HCT116 (cell line): ENCODE results near the gene AHSP. TPM values are rescaled to one million over a fixed set of nuclear protein-coding genes. Genes with fewer than 3 reads are reported as not detected.

Experiments used
- ATAC-seq: fragments of 200-7000 bp; cut with Tn5 transposase; 2 replicates; pipeline ENCODE4 v1.9.1; 2020; ENCODE audit warnings: mild to moderate bottlenecking, moderate library complexity
- Bru-seq: library from RNA; stranded (reverse); fragments of 400-500 nt; gene quantifications from one replicate; lab custom pipeline; 2021; lab: Mats Ljungman, UMichigan
- BruChase-seq, 2 experiments: library from RNA; stranded (reverse); fragments of 400-500 nt; gene quantifications; one replicate each; lab custom pipeline; 2021; lab: Mats Ljungman, UMichigan
- BruUV-seq: library from RNA; stranded (reverse); fragments of 400-500 nt; replicated peaks from 2 replicates; lab custom pipeline; 2021; lab: Mats Ljungman, UMichigan
- CTCF ChIA-PET: fragments of 300-600 bp; sonication (Branson Sonifier 250); formaldehyde crosslinking; loops from one replicate; lab custom pipeline; 2021; ENCODE audit warnings: antibody characterized with exemption; lab: Charles Lee
- POLR2A ChIA-PET: fragments of 300-600, 350-600 bp; sonication (Branson Sonifier 250); formaldehyde crosslinking; loops from one replicate; lab custom pipeline; 2021; ENCODE audit warnings: antibody characterized with exemption; lab: Charles Lee
- RAD21 ChIA-PET, 2 experiments: fragments of 300-600 bp; sonication (Branson Sonifier 250); formaldehyde crosslinking; loops; one replicate each; lab custom pipeline; 2023; ENCODE audit warnings: low total read pairs in 2 of 2; ENCODE audit not compliant: uncharacterized antibody in 2 of 2, unreplicated experiment in 2 of 2, low non-redundant PET in 1 of 2; lab: Charles Lee
- DNase-seq: peaks from one replicate; pipeline ENCODE4 v3.0.0-alpha.2; 2010; ENCODE audit warnings: low read depth, low spot score
- H2AFZ ChIP-seq: fragments of 200-600 bp; shearing (Covaris generic), sonication (generic); 2 replicates; pipeline ENCODE4 v1.6.1; 2017; ENCODE audit warnings: low read depth, mixed run types, mixed read lengths, antibody characterized with exemption, low read length; ENCODE audit not compliant: poor library complexity, severe bottlenecking
- H3K27ac ChIP-seq: 2 replicates; pipeline ENCODE4 v1.5.1; 2012; ENCODE audit warnings: low read depth, low read length
- H3K27me3 ChIP-seq: fragments of 200-600 bp; sonication (generic); 2 replicates; pipeline ENCODE4 v1.6.1; 2016; ENCODE audit warnings: mixed run types, low read length, mixed read lengths; ENCODE audit not compliant: insufficient read depth
- H3K36me3 ChIP-seq, 2 experiments: fragments of 200-500 bp in 1 of 2; fragments of 200-600 bp in 1 of 2; sonication (Bioruptor generic) in 1 of 2; sonication (generic) in 1 of 2; 2 replicates each; pipeline versions ENCODE4 v1.5.1 to v1.6.1; 2014 to 2016; ENCODE audit warnings: low read length in 2 of 2, inconsistent platforms in 1 of 2, mixed read lengths in 1 of 2, mixed run types in 1 of 2; ENCODE audit not compliant: insufficient read depth in 2 of 2, control insufficient read depth in 1 of 2
- H3K4me1 ChIP-seq, 2 experiments: fragments of 200-600 bp in 1 of 2; sonication (generic) in 1 of 2; 2 replicates each; pipeline versions ENCODE4 v1.5.1 to v1.6.1; 2012 to 2017; ENCODE audit warnings: low read length in 2 of 2, inconsistent platforms in 1 of 2, mild to moderate bottlenecking in 1 of 2, mixed read lengths in 1 of 2, mixed run types in 1 of 2, moderate library complexity in 1 of 2; ENCODE audit not compliant: insufficient read depth in 2 of 2, control insufficient read depth in 1 of 2
- H3K4me2 ChIP-seq: fragments of 200-600 bp; sonication (generic); 2 replicates; pipeline ENCODE4 v1.6.1; 2017; ENCODE audit warnings: mixed run types, low read length, mixed read lengths
- H3K4me3 ChIP-seq, 2 experiments: fragments of 200-600 bp in 1 of 2; sonication (generic) in 1 of 2; replicated peaks in 1 of 2; 2 replicates each; pipeline ENCODE4 v1.5.1; 2011 to 2016; ENCODE audit warnings: low read length in 2 of 2, control low read depth in 1 of 2, low read depth in 1 of 2, mild to moderate bottlenecking in 1 of 2, mixed read lengths in 1 of 2, mixed run types in 1 of 2
- H3K79me2 ChIP-seq: fragments of 200-600 bp; sonication (generic); 2 replicates; pipeline ENCODE4 v1.6.1; 2017; ENCODE audit warnings: mild to moderate bottlenecking, mixed run types, low read length, moderate library complexity, mixed read lengths; ENCODE audit not compliant: insufficient read depth
- H3K9ac ChIP-seq: fragments of 200-600 bp; sonication (generic); 2 replicates; pipeline ENCODE4 v1.6.1; 2016; ENCODE audit warnings: low read length, mixed read lengths
- H3K9me2 ChIP-seq: fragments of 200-600 bp; sonication (generic), shearing (Covaris generic); 2 replicates; pipeline ENCODE4 v1.6.1; 2017; ENCODE audit warnings: mixed run types, mild to moderate bottlenecking, moderate library complexity; ENCODE audit not compliant: insufficient read depth
- H3K9me3 ChIP-seq, 2 experiments: fragments of 200-500 bp in 1 of 2; fragments of 200-600 bp in 1 of 2; sonication (Bioruptor generic) in 1 of 2; sonication (generic) in 1 of 2; 2 replicates each; pipeline ENCODE4 v1.6.1; 2014 to 2017; ENCODE audit warnings: low read length in 2 of 2, mixed read lengths in 2 of 2, inconsistent platforms in 1 of 2, low read depth in 1 of 2, mild to moderate bottlenecking in 1 of 2, mixed run types in 1 of 2, moderate library complexity in 1 of 2; ENCODE audit not compliant: control insufficient read depth in 1 of 2, insufficient read depth in 1 of 2
- H4K20me1 ChIP-seq: fragments of 200-600 bp; sonication (generic), shearing (Covaris generic); 2 replicates; pipeline ENCODE4 v1.6.1; 2017; ENCODE audit warnings: mixed run types, mild to moderate bottlenecking, moderate library complexity; ENCODE audit not compliant: insufficient read depth
- CBX3 ChIP-seq: IDR thresholded peaks from 2 replicates; pipeline ENCODE4 v1.6.1; 2012; ENCODE audit warnings: low read depth
- CEBPB ChIP-seq: IDR thresholded peaks from 2 replicates; pipeline ENCODE4 v1.6.1; 2012; ENCODE audit warnings: low read depth
- ELF1 ChIP-seq: IDR thresholded peaks from 2 replicates; pipeline ENCODE4 v1.6.1; 2012; ENCODE audit warnings: low read depth, borderline replicate concordance
- EZH2 ChIP-seq: fragments of 200-600 bp; sonication (generic); IDR thresholded peaks from 2 replicates; pipeline ENCODE4 v1.6.1; 2017; ENCODE audit warnings: antibody characterized with exemption, mixed run types
- EZH2phosphoT487 ChIP-seq: fragments of 200-600 bp; IDR thresholded peaks from 2 replicates; pipeline ENCODE4 v1.6.1; 2018; ENCODE audit warnings: antibody characterized with exemption, borderline replicate concordance
- MAX ChIP-seq: IDR thresholded peaks from 2 replicates; pipeline ENCODE4 v1.6.1; 2012
- POLR2AphosphoS5 ChIP-seq: IDR thresholded peaks from 2 replicates; pipeline ENCODE4 v1.6.1; 2011; ENCODE audit warnings: mild to moderate bottlenecking, low read depth, low read length, moderate library complexity
- SRF ChIP-seq: IDR thresholded peaks from 2 replicates; pipeline ENCODE4 v1.6.1; 2012; ENCODE audit warnings: low read depth
- TCF7L2 ChIP-seq: IDR thresholded peaks from 2 replicates; pipeline ENCODE4 v1.7.0; 2011; ENCODE audit warnings: borderline replicate concordance, inconsistent platforms; ENCODE audit not compliant: insufficient read depth, insufficient read length; ENCODE audit errors: extremely low read depth
- YY1 ChIP-seq: IDR thresholded peaks from 2 replicates; pipeline ENCODE4 v1.6.1; 2011; ENCODE audit warnings: low read length, low read depth, moderate library complexity, mild to moderate bottlenecking; ENCODE audit not compliant: insufficient replicate concordance; ENCODE audit errors: extremely low read depth
- ZNF274 ChIP-seq: fragments of 200-500 bp; sonication (Bioruptor generic); IDR thresholded peaks from 2 replicates; pipeline ENCODE4 v1.6.1; 2014; ENCODE audit warnings: mild to moderate bottlenecking, low read depth, low read length, inconsistent platforms
- intact Hi-C: fragments of 100-400 bp; cut with micrococcal nuclease; formaldehyde crosslinking; loops from 2 replicates; pipeline ENCODE4 v1.10.0; 2022
- long read RNA-seq: library from polyadenylated mRNA; unstranded; transcript quantifications from one replicate; pipeline ENCODE4 v2.0.0, GENCODE V29; 2021; ENCODE audit not compliant: unreplicated experiment
- polyA plus RNA-seq: library from polyadenylated mRNA; unstranded; fragments of >200 nt; gene quantifications from 2 replicates; pipeline ENCODE4 v1.2.1, GENCODE V29; 2012; ENCODE audit warnings: missing spikeins
- total RNA-seq: library from RNA; stranded (reverse); gene quantifications from one replicate; pipeline ENCODE4 v1.2.1, GENCODE V29; 2021; ENCODE audit not compliant: unreplicated experiment

The AHSP gene
- total RNA-seq (not detected), Bru-seq, nascent RNA (not detected), BruChase-seq, experiment 1, labeled RNA remaining after a 6-hour chase (not detected), BruChase-seq, experiment 2, labeled RNA remaining after a 2-hour chase (not detected)
- polyA plus RNA-seq: not detected in 2 replicates
- long read RNA-seq: 0 reads

- ATAC-seq (no peak), DNase-seq (no peak)
- Histone ChIP-seq H3K9ac (no peak within 1 kb of the TSS), H3K9me2 (no peaks in the 10 kb centered on the region), H3K4me2 (no peak within 1 kb of the TSS), H2AFZ (no peak within 1 kb of the TSS), H3K36me3 (no peaks in the 10 kb centered on the region), H4K20me1 (no peaks in the 10 kb centered on the region), H3K79me2 (no peaks in the 10 kb centered on the region), H3K27ac (no peak within 1 kb of the TSS), H3K4me3 (no peak within 1 kb of the TSS), H3K9me3 (no peaks in the 10 kb centered on the region), H3K4me1 (no peaks in the 10 kb centered on the region), H3K27me3 (no peaks in the 10 kb centered on the region)
- no TSS peak for BruUV-seq
- RAD21 ChIA-PET: no interaction called here
- TF ChIP-seq POLR2AphosphoS5: no peak
- TF ChIP-seq ZNF274: no peak
- TF ChIP-seq CBX3: no peak
- no peak for TF ChIP-seq ELF1
- CTCF ChIA-PET: no interaction called here
- POLR2A ChIA-PET: no interaction called here
- intact Hi-C loops: no loop called here
Observed at GRCh38 chr16:31527734-31528274, at the start of gene AHSP. Gene AHSP, plus strand, starts transcription at chr16:31527900. Its CDS starts 240 bp downstream, at chr16:31528140.

GRCh38 chr16:31478956-31479355, 48.7 kb upstream of the AHSP start:
- ATAC-seq (no peak), DNase-seq (no peak)
- Histone ChIP-seq H3K9me3 (no peaks in the 10 kb centered on the region), H3K27me3 (no peaks in the 10 kb centered on the region), H3K9ac (no peak overlapping the region), H3K4me3 (no peak overlapping the region), H3K4me1 (peaks cover 7 to 24% of the 10 kb centered on the region in 2 experiments; a peak in 3 of 4 replicates), H3K4me2 (no peak overlapping the region), H2AFZ (no peak overlapping the region), H3K27ac (no peak overlapping the region), H3K9me2 (no peaks in the 10 kb centered on the region), H4K20me1 (no peaks in the 10 kb centered on the region), H3K79me2 (no peaks in the 10 kb centered on the region), H3K36me3 (no peaks in the 10 kb centered on the region)
- RAD21 ChIA-PET: no interaction called here
- TF ChIP-seq TCF7L2 (no peak), EZH2 (no peak), SRF (no peak), MAX (no peak), CEBPB (no peak), EZH2phosphoT487 (no peak), POLR2AphosphoS5 (no peak), YY1 (no peak)
- CTCF ChIA-PET: no interaction called here
- POLR2A ChIA-PET: interaction anchor here (0.7 to 1.0 kb wide), 2 partner anchors 26 to 234 kb away, joined by 3 read pairs; a partner anchor contains a TSS
- no TSS peak for BruUV-seq
- intact Hi-C loops: no loop called here
